GM21576 (cell line): ENCODE measurements around the gene NOS1.
"Not testable (repeated sequence)": the region's sequence is repeated elsewhere in the genome, so short reads cannot be mapped to it uniquely, and the experiment has no call there.

Source experiments
- ATAC-seq: cut with Tn5 transposase; IDR thresholded peaks from one replicate; pipeline ENCODE4 v1.9.1; 2021; ENCODE audit warnings: mild to moderate bottlenecking, moderate library complexity; ENCODE audit not compliant: unreplicated experiment

Gene NOS1

GRCh38 chr12:117361347-117361751 lies at the start of gene NOS1:
TSS of gene NOS1 (minus strand) at chr12:117361626. CDS start at chr12:117331069, 30,557 bp downstream.
- ATAC-seq, result no peak

DNA sequence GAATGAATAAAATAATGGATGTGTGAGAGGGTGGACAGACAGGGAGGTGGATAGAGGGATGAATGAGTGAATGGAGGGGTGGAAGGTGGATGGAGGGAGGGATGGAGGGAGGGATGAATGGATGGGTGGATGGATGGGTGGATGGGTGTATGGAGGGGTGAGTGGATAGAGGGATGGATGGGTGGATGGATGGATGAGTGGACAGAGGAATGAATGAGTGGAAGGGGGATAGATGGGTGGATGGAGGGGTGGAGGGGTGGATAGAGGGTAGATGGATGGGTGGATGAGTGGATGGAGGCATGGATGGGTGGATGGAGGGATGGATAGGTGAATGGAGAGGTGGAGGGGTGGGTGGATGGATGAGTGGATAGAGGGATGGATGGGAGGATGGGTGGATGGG lies 47.9 kb upstream of the NOS1 start:
- ATAC-seq, result no peak

DNA sequence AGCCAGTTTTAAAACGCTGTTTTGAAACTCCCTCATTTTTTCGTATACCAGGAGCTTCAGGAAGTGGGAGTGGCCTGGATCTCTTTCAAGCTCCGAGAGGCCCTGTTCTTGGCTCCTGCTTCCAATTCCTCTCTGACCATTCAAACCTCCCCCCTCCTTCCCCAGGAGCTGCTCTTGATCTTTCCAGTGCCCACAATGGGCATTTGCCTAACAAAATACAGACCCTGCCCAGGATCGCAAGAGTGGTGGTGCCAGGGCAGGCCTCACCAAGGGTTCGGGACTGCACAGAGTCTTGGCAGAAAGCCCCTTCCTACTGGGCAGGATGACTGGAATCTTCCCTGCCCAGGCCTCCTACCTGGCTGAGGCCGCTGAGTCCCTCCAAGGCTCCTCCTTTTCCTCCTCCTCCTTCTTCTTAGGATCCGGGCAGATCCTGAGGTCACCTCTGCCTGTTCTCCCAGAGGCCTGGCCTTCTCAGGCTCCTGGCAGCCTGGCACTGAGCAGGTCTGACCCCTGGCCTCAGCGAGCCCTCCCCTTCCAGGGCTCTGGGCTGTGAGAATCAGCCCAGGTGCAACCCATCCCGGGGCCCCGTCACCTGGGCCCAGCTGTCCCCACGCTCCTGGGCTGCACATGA lies 46.9 kb upstream of the NOS1 start:
- ATAC-seq, result no peak

GRCh38 chr12:117404940-117405339 lies 43.5 kb upstream of the NOS1 start:
- ATAC-seq, result no peak

DNA sequence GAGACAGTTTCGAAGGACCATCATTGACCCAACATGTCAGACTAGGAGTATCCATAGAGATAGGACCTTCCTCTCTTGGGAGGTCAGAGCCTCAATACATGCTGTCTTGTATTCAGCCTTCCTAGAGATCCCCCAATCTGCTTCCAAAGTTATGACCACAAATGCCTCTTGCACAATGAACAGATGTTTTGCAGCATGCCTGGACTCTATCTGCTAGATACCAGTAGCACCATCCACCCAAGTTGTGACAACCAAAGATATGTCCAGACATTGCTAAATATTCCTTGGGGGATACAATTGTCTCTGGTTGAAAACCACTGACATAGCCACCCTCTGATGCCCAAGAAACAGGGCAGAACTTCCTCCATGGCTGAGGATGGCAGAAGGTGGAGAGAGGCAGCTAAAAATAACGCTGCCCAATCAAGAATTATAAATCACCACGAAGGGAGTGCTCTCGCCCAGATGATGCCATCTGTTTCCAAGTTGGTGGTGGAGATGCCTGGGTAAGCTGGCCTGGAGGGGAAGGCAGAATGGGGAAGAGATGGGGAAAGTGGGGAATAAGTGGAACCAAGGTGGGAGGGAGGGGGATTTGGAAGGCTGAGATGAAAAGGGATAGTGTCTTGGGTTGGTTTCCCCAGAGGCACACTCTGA lies 42.9 kb upstream of the NOS1 start:
- no peak for ATAC-seq

- no peak for ATAC-seq
Measured at GRCh38 chr12:117403586-117404139, 42.2 kb upstream of the NOS1 start.

DNA sequence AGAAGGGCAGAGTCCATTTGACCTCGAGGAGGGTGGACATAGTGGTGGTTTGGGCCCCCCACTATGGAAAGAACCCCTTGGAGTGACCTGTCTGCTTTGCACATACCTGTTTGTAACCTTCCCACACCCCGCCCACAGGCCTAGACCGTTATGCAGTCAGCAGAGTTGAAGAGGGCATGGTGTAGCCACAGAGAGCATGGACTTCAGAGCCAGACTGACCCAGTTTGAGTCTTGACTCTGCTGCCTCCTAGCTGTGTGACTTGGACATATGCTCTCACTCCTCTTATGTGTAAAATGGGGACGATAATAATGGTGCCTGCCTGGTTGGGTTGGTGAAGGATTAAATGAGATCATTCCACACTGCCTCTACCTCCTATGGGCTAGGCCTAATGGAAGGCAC lies 40.9 kb upstream of the NOS1 start:
- no peak for ATAC-seq

- no peak for ATAC-seq
Measured at GRCh38 chr12:117400912-117401311, 39.5 kb upstream of the NOS1 start.

DNA sequence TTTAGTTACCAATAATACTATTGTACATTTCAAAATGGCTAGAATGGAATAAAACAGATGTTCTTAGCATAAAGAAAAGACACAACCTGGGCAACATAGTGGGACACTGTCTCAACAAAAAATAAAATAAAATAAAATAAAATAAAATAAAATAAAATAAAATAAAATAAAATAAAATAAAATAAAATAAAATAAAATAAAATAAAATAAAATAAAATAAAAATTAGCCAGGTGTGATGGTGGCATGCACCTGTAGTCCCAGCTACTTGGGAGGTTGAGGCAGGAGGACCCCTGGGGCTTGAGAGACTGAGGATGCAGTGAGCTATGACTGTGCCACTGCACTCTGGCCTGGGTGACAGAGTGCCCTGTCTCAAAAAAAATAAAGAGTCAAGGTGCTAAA lies 37.1 kb upstream of the NOS1 start:
- not testable (repeated sequence) for ATAC-seq

- no peak for ATAC-seq
Measured at GRCh38 chr12:117395766-117396165, 34.3 kb upstream of the NOS1 start.

GRCh38 chr12:117394491-117394890 lies 33.1 kb upstream of the NOS1 start:
- no peak for ATAC-seq

DNA sequence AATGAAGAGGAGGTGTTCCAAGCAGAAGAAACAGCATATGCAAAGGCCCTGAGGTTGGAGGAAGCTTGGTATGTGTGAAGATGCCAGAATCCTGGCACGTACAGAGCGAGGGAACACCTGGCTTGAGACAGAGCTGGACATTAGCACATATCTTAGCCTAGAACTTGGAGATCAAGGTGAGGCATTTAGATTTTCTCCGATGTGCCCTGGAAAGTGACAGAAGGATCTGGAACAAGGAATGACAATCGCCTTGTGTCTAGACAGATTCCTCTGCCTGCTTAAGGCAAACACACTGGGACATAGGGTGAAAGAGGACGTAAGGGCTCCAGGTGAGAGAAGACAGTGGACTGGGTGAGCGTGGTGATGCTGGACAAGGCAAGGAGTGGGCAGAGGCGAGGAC lies 32.2 kb upstream of the NOS1 start:
- ATAC-seq, result no peak

DNA sequence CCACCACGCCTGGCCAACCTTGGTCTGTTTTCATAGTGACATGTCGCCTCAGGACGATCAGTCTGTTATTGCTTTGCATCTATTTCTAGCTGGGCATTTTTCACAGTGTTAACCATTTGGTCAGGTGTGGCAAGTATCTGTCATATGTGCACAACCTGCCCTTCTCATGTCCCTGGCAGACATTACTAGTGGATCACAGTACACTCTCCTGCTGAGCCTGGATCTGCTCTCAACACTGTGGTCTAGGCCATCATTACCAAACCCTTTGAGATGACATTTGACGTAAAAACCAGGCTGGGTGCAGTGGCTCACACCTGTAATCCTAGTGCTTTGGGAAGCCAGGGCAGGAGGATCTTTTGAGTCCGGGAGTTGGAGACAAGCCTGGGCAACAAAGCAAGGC lies 29.4 kb upstream of the NOS1 start:
- ATAC-seq, result no peak

DNA sequence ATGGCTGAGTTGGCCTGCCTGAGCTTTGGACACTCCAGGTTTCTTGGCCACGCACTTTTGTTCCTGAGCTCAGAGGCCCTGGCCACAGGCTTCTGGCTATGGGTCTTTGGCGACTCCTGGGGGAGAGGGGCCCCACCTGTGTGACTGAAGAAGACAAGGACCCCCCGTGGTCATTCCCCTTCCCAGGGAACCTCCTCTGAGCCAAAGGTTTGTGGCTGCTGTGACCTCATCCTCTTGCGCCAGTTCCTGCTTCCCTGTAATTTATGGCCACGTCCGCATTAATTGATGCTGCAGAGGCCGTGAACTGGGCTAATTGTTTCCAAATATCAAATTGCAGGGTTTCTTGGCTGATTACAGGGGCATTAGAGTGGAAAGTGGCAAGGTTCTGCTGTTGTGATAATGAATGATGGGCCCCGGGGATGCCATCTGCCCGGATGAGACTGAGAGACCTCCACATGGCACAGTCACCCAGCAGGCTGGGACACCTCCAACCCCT lies 27.6 kb upstream of the NOS1 start:
- no peak for ATAC-seq

DNA sequence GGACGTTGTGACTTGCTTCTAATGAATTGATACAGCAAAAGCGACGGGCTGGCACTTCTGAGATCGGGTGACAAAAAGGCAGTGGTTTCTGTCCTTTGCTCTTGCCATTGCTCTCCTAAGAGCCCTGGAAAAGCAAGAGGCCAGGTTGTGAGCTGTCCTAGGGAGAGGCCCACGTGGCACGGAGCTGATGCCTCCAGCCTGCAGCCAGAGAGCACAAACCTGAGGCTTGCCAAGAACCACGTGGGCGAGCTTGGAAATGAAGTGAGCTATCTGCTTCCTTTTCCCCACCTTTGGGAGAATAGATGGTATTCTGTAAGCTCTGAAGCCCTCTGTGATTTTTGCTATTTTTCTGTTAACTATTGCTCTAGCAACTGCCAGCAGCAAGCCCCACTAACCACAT lies 26.4 kb upstream of the NOS1 start:
- no peak for ATAC-seq

- ATAC-seq, result no peak
Measured at GRCh38 chr12:117384735-117385134, 23.3 kb upstream of the NOS1 start.

DNA sequence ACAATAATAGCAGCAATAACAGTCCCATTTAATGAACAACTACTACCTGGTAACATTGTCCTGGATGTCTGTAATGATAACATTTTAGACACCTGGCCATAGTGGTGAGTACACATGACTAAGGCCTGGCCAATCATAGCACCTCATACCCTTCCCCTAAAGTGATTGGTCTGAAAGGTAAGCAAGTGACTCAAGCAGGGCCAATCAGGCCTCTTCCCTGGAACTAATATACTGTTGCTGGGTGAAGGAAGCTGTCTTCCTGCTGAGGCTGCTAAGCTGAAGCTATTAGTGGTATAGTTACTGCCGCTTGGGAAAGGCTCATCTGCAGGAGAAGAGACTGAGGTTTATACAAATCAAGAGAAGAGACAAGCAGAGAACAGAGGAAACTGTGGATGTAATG lies 18.7 kb upstream of the NOS1 start:
- no peak for ATAC-seq

DNA sequence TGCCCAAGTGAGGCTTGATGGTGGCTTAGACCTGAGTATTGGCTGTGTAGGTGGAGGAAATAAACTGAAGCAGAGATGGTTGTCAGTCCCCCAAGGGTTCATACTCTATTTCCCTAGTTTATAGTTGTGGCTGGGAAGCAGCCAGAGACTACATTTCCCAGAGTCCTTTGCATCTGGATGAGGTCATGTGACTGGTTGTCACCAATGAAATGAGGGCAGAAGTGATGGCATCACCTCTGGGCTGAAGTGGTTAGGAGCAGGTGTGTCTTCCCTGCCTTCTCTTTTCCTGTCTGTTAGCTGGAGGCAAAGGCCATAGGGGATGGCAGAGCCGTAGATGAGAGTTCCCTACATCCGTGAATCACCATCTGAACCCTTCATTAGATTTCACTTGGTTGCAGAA lies 16.3 kb upstream of the NOS1 start:
- no peak for ATAC-seq

DNA sequence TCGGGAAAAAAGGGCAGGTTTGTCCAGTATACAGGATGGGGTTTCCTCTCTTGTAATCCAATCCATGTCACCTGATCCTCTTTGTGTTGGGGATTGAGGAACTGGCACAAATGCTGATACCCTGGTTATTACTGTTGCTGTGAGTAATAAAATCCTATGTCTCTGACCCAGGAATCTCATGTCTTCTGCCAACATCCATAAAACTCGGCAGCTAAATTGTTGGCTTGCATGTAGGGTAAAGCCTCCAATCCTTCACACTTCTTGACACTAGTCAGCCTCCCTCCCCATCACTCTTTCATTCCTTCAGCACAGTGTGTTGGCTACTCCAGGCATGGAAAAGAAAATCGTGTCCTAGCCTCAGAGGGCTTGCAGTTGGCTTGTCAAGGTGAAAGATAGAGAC lies 9.2 kb upstream of the NOS1 start:
- ATAC-seq, result no peak

DNA sequence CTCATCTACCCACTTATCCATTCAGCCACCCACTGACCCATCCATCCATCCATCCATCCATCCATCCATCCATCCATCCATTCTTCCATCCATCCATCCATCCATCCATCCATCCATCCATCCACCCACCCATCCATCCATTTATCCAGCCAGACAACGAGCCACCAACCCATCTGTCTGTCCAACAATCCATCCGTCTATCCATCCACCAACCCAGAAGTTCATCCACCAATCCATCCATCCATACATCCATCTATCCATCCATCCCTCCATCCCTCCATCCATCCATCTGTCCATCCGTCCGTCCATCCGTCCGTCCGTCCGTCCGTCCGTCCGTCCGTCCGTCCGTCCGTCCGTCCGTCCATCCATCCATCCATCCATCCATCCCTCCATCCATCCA lies 8.6 kb upstream of the NOS1 start:
- ATAC-seq, result not testable (repeated sequence)

GRCh38 chr12:117367006-117367638 lies 5.7 kb upstream of the NOS1 start:
- ATAC-seq, result no peak

DNA sequence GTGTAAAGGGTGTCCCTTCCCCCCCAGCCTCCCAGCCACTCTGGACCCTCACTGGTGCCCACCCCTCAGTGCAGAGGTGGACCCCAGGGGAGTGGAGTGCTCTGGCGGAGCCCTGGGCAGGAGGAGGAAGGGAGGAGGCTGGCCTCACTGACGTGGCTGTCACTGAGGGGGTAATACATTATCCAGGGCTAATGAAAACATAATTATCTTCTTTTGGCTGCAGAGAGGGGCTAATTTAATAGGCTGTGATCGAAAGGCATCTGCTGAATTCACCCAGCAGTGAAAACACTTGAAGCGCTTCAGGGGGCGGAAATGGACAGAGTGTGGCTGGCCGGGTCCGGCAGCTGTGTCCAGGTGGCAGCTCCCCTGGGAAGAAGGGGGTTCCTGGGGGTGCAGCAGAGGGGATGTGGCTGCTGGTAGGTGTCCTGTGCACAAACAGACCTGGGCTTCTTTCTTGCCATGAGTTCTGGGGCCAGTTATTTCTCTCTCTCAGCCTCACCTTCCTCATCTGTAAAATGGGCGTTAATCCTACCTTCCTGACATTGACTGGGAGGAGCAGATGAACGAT lies 3.7 kb upstream of the NOS1 start:
- ATAC-seq, result no peak
